Neural progenitor cell (in vitro differentiated cells): ENCODE results near the gene LIN54.

Source experiments
- CTCF ChIP-seq: fragments of 200-600 bp; sonication (generic); IDR thresholded peaks from 2 replicates; pipeline ENCODE4 v1.5.1; 2017; ENCODE audit warnings: antibody characterized with exemption, mild to moderate bottlenecking
- EZH2 ChIP-seq: fragments of 200-600 bp; sonication (generic); IDR thresholded peaks from 2 replicates; pipeline ENCODE4 v1.6.1; 2017; ENCODE audit warnings: antibody characterized with exemption, mild to moderate bottlenecking, moderate library complexity

- no peak for TF ChIP-seq CTCF
- TF ChIP-seq EZH2, result no peak
Measured at GRCh38 chr4:82984459-82984858, 26.2 kb downstream of the LIN54 start.
